HG03280 (cell line): ENCODE measurements around the gene SLC18A3.
A peak's percentile ranks its signal among the peaks of the same experiment; 100 is the strongest.

Experiments used
- ATAC-seq: cut with Tn5 transposase; IDR thresholded peaks from one replicate; pipeline ENCODE4 v1.9.1; 2021; ENCODE audit warnings: mild to moderate bottlenecking, moderate library complexity; ENCODE audit not compliant: unreplicated experiment

The SLC18A3 gene

DNA sequence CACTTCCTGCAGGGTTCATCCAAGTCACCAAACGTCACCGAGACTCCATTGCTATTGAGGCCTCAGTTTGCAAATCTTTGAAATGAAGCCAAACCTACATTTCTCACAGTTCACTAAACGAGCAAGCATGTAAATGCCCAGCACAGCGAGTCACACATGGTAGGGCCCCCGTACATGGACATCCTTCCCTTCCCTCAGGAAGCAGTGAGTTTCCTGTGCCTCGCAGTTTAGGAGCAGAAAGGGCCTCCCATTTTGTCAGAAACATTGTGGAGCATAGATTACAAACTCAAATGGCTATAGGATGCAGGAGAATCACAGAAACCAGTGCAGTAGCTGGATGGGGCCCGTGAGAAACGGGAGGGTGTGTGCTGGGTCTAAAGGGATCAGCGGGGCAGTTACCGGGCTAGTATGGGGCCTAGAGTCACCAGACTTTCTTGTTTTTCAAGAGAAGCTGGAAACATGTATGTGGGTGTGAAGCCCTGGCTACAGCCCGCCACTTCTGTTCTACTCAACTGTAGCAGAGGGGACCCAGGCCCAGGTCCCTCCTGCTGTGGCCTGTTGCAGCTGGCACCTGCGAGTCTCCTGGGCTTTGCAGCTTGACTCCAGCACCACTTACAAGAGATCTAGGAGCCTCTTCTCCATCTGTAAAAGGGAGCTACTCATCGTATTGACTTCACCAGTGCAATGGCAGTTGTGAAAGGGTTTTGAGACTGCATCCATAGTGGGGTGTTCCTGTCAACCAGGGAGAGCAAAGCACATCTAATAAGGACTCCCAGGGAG is 14.2 kb upstream of the SLC18A3 start:
- ATAC-seq = no peak

DNA sequence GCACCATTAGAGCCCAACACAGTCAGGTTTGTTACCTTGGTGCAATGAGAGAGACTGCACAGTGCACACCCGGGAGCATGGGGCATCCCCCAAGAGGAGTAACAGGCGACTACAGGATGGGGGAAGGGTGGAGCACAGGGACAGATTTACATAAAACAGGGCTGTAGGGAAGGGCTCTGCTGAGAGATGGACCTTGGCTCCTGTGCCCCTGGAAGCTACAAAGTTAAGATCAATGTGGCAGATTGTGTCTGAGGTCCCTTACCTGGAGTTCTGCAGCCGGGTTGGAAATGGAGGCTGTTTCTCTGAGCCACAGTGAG is 13.7 kb upstream of the SLC18A3 start:
- no peak for ATAC-seq

DNA sequence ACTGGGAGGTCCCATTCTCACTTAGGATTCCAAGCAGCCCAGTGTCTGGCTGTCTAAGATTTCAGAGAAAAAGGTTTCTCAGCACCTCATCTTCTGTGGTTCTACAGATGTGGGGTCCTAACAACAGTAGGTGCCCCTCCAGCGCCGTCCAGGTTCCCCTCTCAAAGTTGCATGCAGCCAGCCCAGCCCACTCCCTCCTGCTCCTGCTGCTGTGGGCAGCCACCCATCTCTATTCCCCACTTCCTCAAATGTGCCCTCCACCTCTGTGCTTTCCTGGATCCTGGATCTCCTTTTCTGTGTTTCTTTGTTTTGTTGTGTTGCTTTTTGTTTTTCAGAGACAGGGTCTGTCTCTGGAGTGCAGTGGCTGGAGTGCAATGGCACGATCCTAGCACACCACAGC is 13.3 kb upstream of the SLC18A3 start:
- no peak for ATAC-seq

DNA sequence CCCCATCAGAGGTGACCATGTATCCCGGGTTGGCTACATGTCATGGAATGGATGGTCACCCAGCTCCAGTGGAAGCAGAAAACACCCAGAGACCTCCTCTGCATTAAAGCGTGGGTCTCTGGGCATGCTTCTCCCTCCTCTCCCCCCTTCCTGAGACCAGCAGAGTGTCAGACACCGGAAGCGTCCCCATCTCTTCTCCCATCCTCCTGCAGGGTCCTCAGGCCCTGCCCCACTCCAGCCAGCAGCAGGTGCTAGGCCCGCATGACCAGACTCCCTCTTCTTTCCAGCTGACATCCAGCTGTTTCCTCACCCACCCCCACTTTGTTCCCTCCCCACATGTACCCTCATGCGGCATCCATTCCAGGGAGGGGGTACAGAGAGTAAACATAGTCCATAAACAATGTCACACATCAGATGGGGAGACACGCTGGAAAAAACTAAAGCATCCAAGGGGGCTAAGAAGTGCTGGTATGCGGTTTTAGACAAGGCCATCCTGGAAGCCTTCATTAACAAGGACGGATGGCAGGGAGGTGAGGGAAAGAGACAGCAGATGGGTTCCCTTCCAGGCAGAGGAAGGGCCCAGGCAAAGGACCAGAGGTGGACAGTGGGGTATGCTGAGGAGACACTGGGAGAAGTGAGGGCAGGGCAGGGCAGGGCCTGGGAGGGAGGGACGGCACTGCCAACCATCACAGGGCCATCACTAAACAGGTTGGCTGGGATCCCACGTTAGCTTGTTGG is 12.5 kb upstream of the SLC18A3 start:
- ATAC-seq = no peak

DNA sequence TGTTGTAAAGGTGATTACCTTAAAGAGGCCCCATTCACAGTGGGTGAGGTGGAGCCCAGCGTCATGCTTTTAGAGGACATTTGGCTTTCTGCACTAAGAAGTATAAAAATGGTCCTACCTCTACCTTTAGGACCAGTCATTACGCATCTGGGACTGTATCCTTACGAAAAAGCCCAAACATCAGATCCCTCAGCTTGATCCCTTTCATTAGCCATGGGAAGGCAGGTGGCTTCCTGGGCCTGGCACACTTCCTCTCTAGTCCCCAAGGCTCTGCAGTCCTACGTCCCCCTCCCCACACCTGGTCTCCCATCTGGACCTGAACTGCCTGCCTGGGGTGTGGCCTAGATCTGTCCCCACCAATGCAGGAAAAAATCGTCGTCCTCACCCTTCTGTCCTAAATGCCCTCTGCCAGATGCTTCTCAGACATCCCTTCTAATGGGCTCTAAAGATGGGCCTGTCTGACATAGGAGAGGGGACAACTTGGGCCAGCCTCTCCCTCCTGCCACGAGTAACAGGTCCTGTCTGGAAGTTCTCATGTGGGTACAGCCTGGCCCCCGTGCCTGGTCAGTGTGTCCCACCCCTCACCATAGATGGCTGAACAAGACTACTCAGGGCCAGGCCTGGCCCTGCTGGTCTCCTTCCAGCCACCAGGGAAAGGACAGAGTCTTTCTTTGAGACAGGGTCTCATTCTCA is 11.8 kb upstream of the SLC18A3 start:
- ATAC-seq = no peak

DNA sequence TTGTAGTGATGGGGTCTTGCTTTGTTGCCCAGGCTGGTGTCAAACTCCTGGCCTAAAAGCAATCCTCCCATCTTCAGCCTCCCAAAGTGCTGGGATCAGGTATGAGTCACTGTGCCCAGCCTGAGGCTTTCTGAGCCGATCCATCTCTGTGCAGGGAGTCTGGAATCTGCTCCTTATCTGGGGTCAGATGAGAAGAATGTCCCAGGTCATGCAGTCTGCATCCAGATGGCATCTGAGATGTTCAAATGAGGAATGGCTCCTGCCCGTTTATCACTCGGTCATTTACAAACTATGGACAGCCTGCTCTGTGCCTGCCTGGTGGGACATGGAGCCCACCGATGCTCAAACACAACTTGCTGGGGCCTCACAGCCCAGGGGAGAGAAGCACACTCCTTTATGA is 11.1 kb upstream of the SLC18A3 start:
- no peak for ATAC-seq

DNA sequence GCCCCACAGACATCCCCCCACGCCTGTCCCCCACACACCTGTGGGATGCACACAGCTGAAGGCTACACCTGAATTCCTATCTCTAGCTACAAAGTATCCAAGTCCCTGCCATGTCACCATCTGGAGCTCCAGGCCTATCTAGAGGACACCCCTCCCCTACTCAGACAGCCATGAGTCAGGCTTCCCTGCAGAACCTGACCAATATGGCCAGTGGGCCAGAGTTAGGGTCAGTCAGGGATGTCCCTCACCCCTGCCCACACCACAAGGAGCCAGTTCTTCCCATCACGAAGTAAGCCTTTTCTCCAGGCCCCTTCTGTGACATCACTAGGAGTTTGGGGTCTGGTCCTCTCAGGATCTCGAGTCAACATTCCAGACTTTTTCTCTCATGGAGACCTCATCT is 10.6 kb upstream of the SLC18A3 start:
- no peak for ATAC-seq

DNA sequence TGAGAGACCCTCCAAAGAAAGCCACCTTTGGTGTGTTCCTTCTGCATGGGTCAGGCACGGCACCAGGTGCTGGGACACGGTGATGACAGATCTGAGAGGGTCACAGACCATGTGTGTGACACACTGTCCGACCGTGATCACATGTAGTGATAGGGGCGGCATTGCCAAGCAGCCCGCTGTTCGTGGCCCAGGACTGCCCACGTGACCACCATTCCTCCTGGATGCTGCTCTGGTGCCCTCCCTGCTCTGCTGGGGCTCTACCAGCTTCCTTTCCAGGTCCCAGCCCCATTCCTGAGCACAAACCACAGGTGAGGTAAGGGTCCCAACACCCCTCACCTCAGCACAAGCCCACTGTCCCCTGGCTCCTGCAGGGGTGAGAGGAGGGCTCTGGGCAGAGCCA is 10.1 kb upstream of the SLC18A3 start:
- no peak for ATAC-seq

DNA sequence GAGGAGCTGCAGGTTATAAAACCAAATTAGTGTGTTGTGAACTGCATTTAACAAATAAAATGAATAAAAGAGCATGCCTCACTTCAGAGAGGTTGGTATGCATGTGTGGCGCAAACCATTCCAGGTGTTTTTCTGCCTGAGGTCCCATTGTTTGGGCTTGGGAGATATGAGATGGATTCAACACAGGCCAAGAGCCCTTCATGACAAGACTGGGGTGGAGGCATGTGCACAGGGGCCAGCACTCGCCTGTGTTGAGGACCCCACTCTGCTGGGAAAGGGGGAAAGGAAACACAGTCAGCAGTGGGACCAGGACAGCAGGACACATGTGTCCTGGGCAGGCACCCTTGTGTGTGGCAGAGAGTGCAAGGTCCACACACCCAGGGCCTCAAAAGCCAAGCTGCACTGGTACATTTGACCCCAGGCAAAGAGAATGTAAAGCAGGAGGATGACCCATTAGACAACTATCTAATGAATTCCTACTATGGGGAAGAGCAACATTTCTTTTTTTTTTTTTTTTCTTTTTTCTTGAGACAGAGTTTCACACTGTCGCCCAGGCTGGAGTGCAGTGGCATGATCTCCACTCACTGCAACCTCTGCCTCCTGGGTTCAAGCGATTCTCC is 9.2 kb upstream of the SLC18A3 start:
- ATAC-seq = no peak

DNA sequence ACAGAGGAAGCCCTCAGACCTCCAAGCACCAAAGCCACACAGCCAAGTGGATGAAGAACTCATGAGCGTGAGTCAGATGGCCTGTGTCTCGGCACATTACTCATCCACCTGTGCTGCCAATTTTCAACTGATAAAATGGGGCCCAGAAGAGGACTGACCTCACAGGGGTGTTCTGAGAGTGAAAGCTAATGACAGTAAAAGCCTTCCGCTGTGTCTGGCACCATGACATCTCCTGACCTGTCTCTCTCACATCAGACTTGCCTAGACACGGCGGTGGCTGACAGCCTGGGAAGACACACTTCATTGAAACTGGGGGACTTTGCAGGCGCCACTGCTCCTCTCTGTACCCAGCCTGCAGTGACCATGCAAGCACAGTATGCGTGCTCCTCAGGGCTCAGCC is 8.3 kb upstream of the SLC18A3 start:
- no peak for ATAC-seq

DNA sequence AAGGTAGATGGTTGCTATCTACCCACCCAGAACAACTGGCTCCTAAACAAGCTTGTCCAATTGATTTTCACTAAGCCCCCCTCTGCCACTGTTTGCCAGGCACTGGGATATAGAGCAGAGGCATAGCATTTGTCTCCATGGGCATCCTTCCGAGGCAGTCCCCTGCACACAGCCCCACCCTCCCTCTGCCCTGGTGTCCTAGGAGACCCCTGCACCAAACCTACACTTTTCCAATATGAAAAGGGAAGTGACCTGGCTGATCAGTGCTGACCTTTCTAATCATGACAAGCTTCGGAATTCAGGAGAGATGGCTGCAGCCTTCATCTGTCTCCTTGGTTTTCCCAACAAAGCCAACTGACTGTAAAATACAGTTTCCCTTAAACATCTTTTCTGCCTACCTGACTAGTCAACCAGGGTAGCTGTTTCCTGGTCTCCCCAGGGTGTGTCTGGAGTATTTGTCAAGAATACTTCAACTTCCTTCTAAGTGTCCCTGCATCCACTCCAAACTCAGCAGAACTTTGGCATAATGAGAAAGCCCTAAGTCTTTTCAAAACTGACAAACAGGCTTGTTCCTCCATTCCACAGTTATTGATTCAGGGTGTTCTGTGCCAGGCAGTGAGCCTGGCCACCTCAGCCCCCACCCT is 7.6 kb upstream of the SLC18A3 start:
- no peak for ATAC-seq

DNA sequence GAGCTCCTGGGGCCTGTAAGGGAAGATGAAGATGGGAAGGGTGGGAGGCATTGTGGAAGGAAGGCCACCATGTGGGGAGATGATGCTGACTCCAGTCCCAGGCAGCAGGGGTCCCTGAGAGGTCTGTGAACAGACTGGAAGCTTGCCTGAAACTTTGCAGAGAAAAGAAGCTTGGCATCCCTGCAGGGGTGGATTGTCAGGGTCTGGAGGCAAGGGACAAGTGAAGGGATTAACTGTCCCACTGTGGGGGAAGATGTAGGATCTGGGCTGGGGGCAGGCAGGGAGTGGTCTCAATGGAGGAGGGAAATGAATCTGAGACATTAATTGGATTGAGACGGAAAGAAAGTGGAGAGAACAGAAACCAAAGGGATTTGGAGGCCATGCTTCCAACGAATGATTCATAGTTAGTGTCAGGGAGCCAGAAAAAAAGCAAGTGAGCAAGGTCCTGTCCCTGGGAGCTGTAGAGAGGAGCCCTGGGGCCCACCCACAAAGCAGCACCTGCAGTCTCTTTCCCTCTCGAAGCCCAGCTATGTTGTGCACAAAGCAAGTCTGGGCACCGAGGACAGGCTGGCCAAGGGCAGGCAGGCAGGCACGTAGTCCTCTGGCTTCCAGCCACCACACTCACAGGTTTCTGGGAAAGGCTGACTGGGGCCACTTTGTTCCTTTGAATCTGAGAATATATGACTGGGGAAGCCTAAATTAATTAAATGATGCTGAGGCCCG is 4.7 kb upstream of the SLC18A3 start:
- ATAC-seq = no peak

DNA sequence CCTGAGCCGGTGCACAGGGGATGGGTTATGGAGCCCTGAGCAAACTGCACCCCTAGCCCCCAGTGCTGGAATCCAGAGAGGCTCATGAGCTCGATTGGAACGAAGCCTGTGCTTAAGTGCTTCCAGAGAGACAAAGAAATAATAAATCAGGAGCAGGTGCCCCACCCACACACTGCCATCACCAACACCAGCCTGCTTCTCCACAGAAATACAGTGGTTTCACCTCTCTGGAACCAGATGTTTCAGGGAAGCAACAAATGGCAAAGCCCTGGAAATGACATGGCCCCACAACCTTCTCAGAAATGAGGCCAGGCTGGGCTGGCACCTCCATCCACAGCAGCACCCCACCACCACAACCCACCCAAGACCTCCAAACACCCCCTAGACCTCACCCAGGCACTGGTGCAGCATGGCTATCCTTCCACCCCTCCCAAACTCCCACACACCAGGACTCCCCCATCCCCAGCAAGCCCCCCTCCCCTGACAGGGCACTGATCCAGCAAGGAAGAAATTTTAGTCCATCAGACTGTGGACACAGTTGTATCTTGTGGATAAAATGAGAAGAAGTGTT is 4.1 kb upstream of the SLC18A3 start:
- ATAC-seq = no peak

DNA sequence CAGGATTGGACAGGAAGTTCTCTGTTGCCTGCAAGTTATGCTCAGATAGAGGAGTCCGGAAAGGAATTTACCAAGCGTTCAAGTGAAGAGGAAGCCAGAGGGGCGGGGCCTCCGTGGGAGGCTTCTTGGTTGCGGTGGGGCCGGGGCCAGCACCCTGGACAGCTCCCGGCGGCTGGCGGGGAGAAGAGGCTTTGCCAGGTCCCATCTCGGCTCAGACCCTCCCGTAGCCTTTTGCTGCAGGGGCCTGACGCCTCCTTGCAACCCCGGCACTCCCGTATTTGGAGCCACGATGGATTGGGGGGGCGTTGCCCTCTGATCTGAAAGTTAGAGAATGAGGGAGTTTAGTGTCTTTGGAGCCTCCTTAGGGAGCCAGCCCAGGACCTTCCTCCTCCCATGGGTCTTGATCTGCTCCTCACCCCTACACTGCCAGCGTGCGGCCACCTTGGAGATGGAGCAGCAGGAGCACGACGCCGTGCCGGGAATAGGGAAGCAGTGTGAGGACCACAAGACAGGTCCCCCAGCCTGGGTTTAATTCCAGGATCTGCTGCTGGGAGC is 3.1 kb upstream of the SLC18A3 start:
- peak; percentile 77 for ATAC-seq

DNA sequence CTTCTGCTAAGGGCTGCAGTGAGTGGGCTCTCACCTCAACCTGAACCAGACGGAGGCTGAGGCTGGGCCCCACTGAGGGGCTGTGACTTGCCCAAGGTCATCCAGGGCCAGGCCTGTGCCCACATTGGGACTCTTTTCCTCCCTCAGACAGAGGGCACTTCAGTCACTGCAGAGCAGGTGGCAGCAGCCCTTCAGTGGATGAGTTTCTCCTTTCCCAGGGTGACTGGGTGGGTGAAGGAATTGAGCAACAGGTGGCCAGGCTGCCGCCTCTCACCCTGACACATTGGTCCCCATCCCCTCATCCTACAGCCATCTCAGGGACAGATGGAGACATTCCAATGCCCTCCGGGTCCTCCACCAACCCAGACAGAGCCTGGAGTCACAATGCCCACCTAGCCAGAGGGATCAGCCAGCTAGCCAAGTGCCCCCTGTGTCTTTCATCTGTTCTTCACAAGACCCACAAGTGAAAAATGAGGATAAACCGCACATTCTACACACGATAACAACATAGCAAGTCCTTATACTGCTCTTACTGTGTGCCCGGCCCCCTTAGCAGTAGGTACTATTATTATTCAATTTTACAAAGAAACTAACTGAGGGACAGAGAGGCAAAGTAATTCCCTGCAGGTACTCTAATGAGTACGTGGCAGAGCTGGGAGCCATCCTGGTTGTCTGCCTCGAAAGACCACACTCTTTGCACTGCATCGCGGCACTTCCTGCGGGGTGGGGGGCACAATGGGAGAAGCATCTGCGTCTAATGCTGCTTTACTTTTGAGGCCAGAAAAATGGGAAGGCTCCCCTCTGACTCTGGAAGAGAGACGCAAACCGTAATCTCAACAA is 1.7 kb upstream of the SLC18A3 start:
- ATAC-seq = no peak

DNA sequence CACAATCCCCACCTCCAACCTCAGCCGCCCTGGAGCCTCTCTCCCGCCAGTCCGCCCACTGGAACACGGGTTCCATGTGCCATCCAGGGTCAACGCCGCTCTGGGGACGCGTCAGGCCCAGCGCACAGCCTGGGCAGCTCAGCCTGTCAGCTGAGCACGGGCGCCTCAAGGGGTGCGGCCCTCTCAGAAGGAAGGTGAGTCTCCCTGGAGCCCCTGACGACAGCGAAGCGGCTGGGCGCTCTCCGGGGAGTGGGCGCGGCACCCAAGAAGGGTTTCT is 1.2 kb upstream of the SLC18A3 start:
- ATAC-seq = no peak

DNA sequence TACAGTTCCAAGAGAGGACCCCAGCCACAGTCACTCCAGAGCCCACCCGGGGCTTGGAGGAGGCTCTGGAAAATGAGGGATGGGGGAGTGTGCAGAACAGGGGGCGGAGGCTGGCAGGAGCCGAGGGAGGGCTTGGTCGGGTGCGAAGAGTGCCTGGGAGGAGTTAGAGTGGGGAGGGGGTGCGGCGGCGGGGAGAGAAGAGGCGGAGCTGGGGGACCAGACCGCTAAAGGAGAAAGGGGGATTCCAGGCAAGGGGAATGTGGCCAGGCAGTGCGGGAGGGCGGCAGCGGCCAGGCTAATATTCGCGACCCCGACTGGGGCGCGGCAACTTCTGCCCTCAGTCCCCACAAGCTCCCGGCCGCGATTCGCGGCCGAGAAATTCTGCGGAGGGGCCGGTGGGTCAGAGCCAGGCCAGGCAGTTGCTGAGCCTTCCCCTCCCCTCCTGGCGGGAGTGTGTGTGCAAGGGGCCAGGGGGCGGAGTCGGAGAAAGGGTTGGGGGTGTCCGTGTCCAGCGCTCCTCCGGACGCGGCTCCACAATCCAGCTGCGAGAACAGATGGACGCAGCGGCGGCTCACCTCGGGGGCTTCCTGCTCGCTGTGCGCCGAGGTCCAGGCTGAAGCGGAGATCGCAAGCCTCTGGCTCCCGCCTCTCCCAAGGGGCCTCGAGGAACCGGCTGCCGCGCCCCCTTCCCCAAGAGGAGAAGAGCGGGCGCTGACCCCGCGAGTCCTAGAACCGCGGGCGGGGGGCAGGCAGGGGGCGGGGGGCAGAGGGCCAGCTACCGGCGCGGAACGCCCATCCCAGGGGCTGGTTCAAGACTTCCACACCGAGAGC is 612 bp upstream of the SLC18A3 start:
- no peak for ATAC-seq

DNA sequence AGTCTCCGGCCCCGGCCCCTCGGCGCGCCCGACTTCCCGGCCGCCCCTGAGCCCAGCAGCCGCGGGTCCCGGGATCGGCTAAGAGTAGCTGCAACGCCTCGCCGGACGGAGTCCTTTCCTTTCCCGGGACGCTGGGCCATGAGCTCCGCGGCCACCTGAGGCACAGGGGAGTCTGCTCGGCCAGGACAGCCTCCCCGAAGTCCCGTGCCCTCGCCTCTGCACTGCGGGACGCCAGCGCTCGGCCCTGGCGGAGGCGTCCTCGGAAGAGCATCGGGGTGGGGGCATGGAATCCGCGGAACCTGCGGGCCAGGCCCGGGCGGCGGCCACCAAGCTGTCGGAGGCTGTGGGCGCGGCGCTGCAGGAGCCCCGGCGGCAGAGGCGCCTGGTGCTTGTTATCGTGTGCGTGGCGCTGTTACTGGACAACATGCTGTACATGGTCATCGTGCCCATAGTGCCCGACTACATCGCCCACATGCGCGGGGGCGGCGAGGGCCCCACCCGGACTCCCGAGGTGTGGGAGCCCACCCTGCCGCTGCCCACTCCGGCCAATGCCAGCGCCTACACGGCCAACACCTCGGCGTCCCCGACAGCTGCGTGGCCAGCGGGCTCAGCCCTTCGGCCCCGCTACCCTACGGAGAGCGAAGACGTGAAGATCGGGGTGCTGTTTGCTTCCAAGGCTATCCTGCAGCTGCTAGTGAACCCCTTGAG is 502 bp downstream of the SLC18A3 start:
- no peak for ATAC-seq
